Osteocyte (in vitro differentiated cells): ENCODE results near the gene RAP1A. TPM values are rescaled to one million over a fixed set of nuclear protein-coding genes. Genes with fewer than 3 reads are reported as not detected.

Experiments used
- DNase-seq: peaks from one replicate; pipeline ENCODE4 v3.0.0; 2021; ENCODE audit warnings: mixed read lengths; ENCODE audit not compliant: unreplicated experiment; ENCODE audit errors: extremely low spot score
- H3K27ac Mint-ChIP-seq: one replicate; pipeline ENCODE4 v1.8.0; 2021; ENCODE audit warnings: mild to moderate bottlenecking, mixed read lengths; ENCODE audit not compliant: unreplicated experiment
- H3K27me3 Mint-ChIP-seq: one replicate; pipeline ENCODE4 v1.8.0; 2021; ENCODE audit warnings: mixed read lengths; ENCODE audit not compliant: unreplicated experiment
- H3K36me3 Mint-ChIP-seq: one replicate; pipeline ENCODE4 v1.8.0; 2021; ENCODE audit warnings: mixed read lengths; ENCODE audit not compliant: unreplicated experiment
- H3K4me1 Mint-ChIP-seq: one replicate; pipeline ENCODE4 v1.8.0; 2021; ENCODE audit warnings: mixed read lengths; ENCODE audit not compliant: unreplicated experiment
- H3K4me3 Mint-ChIP-seq: one replicate; pipeline ENCODE4 v1.8.0; 2021; ENCODE audit warnings: mild to moderate bottlenecking, moderate library complexity, mixed read lengths; ENCODE audit not compliant: unreplicated experiment
- H3K9me3 Mint-ChIP-seq: one replicate; pipeline ENCODE4 v1.8.0; 2021; ENCODE audit warnings: mixed read lengths; ENCODE audit not compliant: unreplicated experiment
- CTCF ChIP-seq: fragments of 200-600 bp; sonication (generic); IDR thresholded peaks from 2 replicates; pipeline ENCODE4 v1.5.0; 2021; ENCODE audit warnings: antibody characterized with exemption, mild to moderate bottlenecking, moderate library complexity
- total RNA-seq: library from RNA; stranded (reverse); gene quantifications from 2 replicates; pipeline ENCODE4 v1.2.1, GENCODE V29; 2021

RAP1A gene
- total RNA-seq, 1 donor from 2014 or later = 48.3 TPM

DNA sequence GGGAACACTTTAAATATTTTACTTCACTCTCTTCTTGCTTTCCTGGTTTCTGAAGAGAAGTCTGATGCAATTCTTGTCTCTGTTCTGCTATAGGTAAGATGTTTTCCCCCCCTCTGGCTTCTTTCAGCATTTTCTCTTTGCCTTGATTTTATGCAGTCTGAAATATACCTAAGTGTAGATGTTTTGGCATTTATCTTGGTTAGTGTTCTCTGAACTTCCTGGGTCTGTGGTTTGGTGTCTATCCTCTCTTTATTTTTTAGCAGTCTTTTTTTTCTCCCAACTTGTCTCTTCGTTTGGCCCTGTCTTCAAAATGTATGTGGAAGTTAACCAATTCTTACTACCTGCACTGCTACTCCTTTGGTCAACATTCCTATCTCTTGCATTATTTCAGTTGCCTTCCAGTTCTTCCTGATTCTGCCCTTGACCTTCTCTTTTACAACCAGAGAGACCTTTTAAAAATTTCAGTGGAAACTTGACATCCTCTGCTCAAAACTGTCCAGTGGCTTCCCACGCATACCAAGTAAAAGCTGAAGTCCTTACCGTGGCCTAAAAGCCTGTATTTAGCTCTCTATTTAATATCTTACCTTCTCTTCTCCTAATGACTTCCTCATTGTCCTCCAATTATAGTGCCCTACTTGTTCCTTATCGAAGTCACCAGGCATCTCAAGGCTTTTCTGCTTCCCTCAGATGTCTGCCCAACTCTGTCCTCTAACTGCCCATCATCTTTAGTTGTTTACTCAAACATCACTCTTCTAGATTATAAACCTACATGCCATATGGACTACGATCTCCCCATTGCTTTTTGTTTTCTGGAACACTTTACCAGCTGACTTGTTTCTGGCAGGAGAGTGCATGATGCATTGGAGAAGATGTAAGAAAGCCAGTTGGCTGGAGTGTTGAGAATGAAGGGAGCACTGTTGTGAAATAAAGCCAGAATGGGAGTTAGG, 40.9 kb downstream of the RAP1A start:
- TF ChIP-seq CTCF = no peak
- Mint-ChIP-seq H3K27me3 (no peaks in the 10 kb centered on the region), H3K9me3 (no peaks in the 10 kb centered on the region), H3K36me3 (peaks cover 1% of the 10 kb centered on the region), H3K4me1 (peaks cover 23% of the 10 kb centered on the region), H3K27ac (no peak overlapping the region), H3K4me3 (no peak overlapping the region)
- DNase-seq = no peak

DNA sequence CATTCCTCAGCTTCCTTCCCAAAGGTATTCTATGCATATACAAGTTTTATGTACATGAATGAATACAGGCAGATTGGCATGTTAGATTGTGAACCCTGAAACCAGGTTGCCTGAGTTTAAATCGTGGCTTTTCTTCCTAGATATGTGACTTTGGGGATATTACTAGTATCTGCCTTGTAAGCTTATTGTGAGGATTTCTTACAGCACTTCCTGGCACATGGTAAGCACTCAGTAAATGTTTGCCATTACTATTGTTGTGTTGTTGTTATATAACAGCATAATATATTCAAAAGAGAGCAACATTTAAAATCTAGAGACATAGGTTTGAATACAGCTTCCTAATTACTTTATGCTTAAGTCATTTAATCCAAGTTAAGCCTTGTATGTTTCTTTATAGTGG, 45.1 kb downstream of the RAP1A start:
- Mint-ChIP-seq H3K4me3 (no peak overlapping the region), H3K4me1 (peaks cover 22% of the 10 kb centered on the region), H3K9me3 (no peaks in the 10 kb centered on the region), H3K36me3 (peaks cover 4% of the 10 kb centered on the region), H3K27me3 (no peaks in the 10 kb centered on the region), H3K27ac (no peak overlapping the region)
- no peak for TF ChIP-seq CTCF
- DNase-seq = no peak

GRCh38 chr1:111665497-111665896, 45.9 kb downstream of the RAP1A start:
- peaks cover 22% of the 10 kb centered on the region for H3K4me1 Mint-ChIP-seq
- H3K9me3 Mint-ChIP-seq = no peaks in the 10 kb centered on the region
- H3K4me3 Mint-ChIP-seq = no peak overlapping the region
- no peak for DNase-seq
- no peak overlapping the region for H3K27ac Mint-ChIP-seq
- H3K27me3 Mint-ChIP-seq = no peaks in the 10 kb centered on the region
- peaks cover 4% of the 10 kb centered on the region for H3K36me3 Mint-ChIP-seq
- no peak for TF ChIP-seq CTCF

DNA sequence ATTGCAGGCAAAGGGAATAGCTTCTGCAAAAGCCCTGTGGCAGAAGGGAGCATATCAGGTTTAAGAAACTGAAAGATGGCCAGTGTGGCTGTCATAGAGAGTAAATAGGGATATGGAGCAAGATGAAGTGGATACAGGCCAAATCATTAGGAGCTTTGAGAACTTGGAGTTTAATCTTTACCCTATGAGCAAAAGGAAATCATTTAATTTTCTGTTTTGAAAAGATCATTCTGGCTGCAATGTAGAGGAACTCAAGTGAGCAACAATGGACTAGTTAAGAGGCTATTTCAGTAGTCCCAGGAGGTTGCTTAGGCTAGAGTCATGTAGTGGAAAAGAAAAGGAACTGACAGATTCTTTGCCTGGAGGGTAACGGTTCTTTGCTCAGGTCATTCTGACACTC, 47.2 kb downstream of the RAP1A start:
- no peak for TF ChIP-seq CTCF
- no peak for DNase-seq
- Mint-ChIP-seq H3K36me3 (peaks cover 4% of the 10 kb centered on the region), H3K27me3 (no peaks in the 10 kb centered on the region), H3K27ac (no peak overlapping the region), H3K9me3 (no peaks in the 10 kb centered on the region), H3K4me3 (no peak overlapping the region), H3K4me1 (peaks cover 22% of the 10 kb centered on the region)

- no peak for DNase-seq
- H3K36me3 Mint-ChIP-seq = peaks cover 4% of the 10 kb centered on the region
- no peaks in the 10 kb centered on the region for H3K9me3 Mint-ChIP-seq
- no peak overlapping the region for H3K27ac Mint-ChIP-seq
- no peaks in the 10 kb centered on the region for H3K27me3 Mint-ChIP-seq
- H3K4me3 Mint-ChIP-seq = no peak overlapping the region
- peaks cover 26% of the 10 kb centered on the region for H3K4me1 Mint-ChIP-seq
- TF ChIP-seq CTCF = no peak
Observed at GRCh38 chr1:111669268-111669667, 49.7 kb downstream of the RAP1A start.
